Activated naive CD4-positive, alpha-beta T cell treated with Interleukin-2 at 50 U/mL for 16 hours (primary cell): ENCODE measurements around the gene SPATA2.
A peak's percentile ranks its signal among the peaks of the same experiment; 100 is the strongest.
"Not testable (repeated sequence)": the region's sequence is repeated elsewhere in the genome, so short reads cannot be mapped to it uniquely, and the experiment has no call there.

Experiments used
- DNase-seq: peaks from one replicate; pipeline ENCODE4 v3.0.0-alpha.2; 2020

SPATA2 gene

DNA sequence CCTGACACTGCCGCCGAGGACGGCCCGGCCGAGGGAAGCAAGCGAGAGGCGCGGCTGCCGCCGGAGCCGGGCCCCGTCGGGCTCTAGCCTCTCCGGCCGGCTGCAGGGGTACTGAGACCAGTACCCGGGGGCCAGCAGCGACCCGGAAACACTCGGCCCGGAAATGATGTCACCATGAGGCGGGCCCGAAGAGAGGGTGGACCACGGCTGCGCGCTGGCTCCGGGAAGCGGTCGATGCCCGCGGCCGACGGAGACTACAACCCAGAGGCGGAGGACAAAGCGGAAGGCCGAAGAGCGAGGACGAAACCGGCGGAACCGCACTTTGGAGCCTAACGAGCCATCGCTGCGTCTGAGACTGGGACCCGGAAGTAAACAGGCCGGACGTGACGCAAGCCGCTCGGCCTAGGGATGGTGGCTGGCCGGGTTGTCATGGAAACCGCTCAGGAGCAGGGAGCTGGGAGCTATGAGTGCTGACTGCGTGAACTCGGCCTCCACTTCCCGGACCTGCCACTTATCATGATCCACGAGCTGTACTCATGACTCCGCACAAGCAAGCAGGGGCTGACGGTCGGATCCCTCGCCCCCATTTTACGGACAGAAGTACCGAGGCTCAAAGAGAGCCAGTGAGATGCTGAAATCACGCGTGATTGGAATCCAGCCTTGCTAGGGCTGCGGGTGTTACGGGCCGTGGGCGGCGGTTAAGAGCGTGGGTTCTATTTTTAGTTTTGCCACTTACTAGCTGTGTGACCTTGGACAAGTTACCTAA lies at the start of gene SPATA2:
SPATA2 (minus strand) TSS at position 150 of the 766 bp plus-strand sequence. CDS start 7,039 bp downstream, outside the sequence.
- peak; percentile 92 for DNase-seq

DNA sequence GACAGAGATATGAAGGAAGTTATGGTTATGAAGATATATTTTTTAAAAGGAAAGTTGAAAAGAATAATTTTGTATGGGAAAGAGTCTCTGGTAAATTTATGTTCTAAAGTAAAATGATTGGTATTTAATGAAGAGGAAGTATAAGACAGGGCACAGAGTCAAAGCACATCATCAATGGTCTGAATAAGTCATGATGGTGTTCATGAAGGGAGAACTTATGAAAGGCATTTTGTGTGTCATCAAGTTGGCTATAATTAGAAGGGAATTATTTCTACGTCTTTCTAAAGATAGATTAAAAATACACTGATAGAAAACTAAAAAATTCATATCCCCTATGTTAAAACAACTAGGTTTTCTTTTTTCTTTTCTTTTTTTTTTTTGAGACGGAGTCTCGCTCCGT lies 46.1 kb upstream of the SPATA2 start:
- DNase-seq = no peak

DNA sequence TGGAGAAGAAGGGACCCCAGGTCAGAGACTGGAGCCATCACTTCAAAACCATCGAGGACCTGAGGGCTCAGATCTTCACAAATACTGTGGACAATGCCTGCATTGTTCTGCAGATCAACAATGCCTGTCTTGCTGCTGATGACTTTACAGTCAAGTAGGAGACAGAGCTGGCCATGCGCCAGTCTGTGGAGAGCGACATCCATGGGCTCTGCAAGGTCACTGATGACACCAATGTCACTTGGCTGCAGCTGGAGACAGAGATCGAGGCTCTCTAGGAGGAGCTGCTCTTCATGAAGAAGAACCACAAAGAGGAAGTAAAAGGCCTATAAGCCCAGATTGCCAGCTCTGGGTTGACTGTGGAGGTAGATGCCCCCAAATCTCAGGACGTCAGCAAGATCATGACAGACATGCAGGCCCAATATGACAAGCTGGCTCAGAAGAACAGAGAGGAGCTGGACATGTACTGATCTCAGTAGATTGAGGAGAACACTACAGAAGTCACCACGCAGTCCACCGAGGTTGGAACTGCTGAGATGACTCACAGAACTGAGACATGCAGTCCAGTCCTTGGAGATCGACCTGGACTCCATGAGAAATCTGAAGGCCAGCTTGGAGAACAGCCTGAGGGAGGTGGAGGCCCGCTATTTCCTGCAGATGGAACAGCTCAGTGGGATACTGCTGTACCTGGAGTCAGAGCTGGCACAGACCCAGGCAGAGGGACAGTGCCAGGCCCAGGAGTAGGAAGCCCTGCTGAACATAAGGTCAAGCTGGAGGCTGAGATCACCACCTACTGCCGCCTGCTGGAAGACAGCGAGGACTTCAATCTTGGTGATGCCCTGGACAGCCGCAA lies 42.0 kb upstream of the SPATA2 start:
- DNase-seq = not testable (repeated sequence)

GRCh38 chr20:49956689-49957088 lies 41.4 kb upstream of the SPATA2 start:
- DNase-seq = no peak

- DNase-seq = not testable (repeated sequence)
Observed at GRCh38 chr20:49955830-49956396, 40.6 kb upstream of the SPATA2 start.

- DNase-seq = no peak
Observed at GRCh38 chr20:49955167-49955566, 39.8 kb upstream of the SPATA2 start.

DNA sequence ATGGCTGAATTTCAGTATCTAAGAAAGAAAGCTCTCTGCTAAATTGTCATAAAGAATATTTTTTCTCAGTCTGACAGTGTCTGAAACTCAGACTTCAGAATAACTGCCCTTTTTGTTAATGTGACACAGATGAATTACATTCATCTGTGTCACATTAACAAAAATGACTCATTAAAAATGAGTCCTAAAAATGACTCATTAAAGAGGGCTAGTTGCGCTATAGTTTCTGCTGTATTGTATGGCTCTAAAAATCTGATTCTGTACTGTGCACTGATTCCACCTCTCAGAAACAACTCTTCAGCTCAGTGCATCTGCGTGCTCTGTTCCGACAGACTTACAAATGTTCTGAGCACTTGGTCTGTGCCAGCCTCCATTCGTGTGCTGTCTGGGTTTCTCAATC lies 35.8 kb upstream of the SPATA2 start:
- no peak for DNase-seq

DNA sequence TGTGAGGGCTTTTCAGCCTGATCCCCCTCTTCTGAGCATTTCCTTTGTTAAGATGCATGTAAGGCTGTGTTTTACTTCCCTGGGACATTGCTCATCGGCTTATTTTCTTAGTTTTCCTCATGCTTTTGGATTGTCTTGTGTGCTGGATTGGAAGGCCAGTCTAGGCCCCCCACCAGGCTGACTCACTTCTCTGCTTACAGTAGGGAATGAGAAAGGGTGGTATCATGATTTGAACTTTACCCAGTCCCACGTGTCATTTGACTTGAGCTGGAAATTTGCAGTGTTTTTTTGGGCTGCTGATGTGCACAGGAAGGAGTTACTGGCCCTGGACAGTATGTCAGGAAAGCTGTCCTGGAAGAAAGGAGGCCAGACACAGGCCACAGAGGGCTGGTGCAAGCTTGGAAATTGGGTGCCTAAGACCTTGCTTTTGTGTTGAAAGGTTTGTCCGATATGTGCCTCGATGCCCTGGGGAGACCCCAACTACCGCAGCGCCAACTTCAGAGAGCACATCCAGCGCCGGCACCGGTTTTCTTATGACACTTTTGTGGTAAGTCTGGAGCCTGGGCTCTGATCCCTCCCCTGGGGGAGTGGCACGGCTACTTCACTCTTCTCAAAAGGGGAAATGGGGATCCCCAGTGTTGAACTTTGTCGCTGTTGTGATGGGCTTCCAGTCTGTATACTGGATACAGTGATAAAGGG lies 33.6 kb upstream of the SPATA2 start:
- DNase-seq = no peak

DNA sequence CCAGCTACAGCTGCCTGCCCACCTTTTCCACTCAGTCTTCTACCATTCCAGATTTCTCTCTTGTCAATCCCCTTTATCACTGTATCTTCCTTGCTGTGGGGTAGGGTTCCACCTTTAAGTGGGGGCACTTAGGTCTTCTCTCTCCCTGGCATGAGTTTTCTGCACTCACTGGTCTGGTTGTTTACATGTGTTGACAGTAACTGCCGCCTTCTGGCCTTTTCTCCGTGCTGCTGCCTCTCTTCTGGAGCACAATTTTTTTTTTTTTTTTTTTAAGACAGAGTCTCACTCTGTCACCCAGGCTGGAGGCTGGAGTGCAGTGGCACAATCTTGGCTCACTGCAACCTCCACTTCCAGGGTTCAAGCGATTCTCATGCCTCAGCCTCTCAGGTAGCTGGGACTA lies 32.8 kb upstream of the SPATA2 start:
- DNase-seq = no peak

GRCh38 chr20:49945701-49946477 lies 30.6 kb upstream of the SPATA2 start:
- no peak for DNase-seq

DNA sequence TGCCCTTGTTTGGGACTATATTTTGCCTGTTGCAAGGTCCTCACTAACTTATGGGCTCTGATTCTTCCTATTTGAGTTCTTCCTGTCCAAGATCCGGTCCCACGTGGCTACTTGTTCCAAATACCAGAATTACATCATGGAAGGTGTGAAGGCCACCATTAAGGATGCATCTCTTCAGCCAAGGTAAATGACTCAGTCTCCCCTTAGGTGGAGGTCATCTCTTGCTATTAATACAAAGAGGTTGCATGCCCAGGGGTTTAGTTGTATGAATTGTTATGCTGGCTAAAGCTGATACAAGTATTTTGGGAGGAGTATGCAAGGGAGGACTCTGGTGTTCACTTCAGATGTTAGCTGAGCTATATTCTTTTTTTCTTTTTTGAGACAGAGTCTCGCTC lies 30.0 kb upstream of the SPATA2 start:
- no peak for DNase-seq

- no peak for DNase-seq
Observed at GRCh38 chr20:49942942-49943341, 27.6 kb upstream of the SPATA2 start.

DNA sequence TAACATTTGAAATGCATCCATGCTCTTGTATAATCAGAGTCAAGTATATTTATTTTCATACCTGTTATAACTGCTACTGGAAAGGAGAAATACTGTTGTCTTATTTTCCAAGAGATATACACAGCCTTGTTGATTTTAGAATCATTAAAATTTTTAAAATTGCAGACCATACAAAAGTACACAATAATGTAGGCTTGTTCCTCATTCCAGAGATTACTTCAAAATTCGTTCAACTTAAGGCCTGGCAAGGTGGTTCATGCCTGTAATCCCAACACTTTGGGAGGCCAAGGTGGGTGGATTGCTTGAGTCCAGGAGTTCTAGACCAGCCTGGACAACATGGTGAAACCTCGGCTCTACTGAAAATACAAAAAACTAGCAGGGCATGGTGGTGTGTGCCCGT lies 27.0 kb upstream of the SPATA2 start:
- DNase-seq = no peak

- no peak for DNase-seq
Observed at GRCh38 chr20:49941456-49941855, 26.1 kb upstream of the SPATA2 start.

DNA sequence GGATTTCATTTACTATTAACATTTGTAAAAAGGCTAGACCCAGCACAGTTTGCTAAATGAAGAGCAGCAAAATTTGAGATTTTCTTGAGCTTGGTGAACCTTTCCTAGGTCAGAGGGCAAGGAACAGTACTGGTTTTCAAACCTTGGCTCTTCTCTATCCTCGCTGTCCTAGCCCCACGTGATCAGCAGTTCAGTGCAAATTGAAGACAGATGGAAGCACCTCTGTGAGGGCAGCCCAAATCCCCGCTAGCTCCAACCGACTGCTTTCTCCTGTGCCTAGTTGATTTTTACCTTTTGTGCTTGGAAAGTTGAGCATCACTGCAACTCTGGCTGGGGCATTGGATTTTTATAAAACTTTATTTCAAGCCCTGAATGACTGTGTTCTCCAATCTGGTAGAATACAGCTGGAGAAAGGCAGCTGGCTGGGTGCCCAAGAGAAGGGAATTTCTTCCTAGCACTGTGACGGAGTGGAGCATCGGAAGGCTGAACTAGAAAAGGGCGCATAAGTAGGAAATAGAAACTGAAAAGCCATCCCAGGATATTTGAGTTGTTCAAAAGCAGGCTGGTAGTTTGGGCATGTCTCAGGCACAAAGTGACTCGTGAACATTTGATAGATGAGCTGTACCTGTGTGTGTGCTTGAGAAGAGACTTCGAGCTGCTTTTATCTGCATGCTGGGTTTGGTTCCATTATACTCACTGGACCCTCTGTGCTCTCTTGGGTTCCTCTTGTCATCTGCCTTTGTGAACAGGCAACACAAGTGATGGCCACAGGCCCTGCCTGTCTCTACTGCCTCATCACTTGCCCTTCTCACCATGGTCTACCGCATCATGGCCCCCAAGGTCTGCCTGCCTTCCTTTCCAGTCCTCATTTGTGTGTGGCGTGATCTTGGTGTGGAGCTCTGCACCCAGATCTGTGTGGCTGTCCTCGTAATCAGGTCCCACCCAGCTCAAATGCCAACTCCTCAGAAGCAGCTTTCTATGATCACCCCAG lies 23.1 kb upstream of the SPATA2 start:
- DNase-seq = no peak

DNA sequence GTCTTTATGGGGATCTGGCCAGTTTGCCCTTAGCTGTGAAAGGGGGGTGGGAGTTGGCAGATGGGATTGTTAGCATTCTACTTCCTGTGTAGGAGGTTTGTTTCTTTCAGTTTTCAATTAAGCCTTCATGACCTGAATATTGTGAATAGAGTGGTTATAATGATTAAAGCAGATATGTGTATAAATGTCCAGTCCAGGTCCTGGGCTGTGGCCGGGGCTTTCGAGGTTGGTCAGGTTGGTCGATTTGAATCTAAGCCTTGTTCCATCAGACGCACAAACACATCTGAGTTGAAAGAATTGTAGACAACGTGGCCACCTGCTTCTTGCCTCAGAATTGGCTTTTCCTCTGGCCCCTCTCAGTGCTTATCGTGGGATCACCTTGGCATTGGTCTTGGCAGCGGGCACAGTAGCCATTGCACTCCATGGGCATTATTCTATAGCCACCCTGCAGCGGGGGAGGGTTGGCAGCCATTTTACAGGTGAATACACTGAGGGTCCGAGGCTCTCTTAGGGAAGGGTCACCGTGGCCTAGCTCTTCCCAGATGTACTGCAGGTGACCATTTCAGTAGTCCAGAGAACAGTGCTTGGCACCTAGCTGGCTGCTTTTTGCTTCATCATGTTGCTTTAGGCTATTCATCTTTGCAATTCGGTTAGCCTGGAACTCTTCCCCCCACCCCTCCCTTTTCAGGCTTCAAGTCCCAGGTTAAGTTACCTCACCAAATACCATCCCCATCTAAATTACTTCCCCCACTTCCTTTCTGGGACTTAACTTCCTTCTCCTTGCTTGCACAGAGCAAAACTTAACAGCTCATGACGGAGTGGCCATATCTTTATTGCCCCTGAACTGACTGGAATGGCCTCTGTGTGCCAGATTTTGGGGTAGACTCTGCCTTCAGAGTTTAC lies 21.9 kb upstream of the SPATA2 start:
- no peak for DNase-seq

- peak; percentile 90 for DNase-seq
Observed at GRCh38 chr20:49936153-49937026, 21.1 kb upstream of the SPATA2 start, which contains the start of gene RNF114. Gene RNF114, plus strand, starts transcription at chr20:49936397. Its CDS starts 16 bp downstream, at chr20:49936413.

DNA sequence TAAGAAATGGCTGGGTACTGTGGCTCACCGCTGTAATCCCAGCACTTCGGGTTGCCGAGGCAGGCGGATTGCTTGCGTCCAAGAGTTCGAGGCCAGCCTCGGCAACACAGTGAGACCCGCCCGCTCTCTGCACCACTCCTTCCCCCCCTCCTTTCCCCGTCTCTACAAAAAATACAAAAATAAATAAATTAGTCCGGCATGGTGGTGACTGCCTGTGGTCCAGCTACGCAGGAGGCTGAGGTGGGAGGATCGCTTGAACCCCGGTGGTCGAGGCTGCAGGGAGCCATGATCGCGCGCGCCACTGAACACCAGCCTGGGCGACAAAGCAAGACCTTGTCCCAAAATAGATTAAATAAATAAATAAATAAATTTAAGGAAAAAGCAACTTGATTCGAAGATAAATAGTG lies 20.4 kb upstream of the SPATA2 start:
- no peak for DNase-seq

DNA sequence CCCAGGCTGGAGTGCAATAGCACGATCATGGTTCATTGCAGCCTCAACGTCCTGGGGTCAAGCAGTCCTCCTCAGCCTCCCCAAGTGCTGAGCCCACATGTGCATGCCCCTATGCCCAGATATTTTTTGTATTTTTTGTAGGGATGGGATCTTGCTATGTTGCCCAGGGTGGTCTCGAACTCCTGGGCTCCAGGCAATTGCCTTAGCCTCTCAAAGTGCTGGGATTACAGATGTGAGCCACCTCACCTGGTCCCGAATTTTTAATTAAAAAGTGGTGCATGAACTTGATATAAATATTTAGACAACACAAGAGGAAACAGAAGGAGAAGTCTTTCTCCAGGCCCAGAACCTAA lies 13.8 kb upstream of the SPATA2 start:
- no peak for DNase-seq
